Stimulated activated CD4-positive, alpha-beta T cell treated with anti-CD3 and anti-CD28 coated beads, TNF-alpha, amount 100 ng/mL, for 4 hours (primary cell): ENCODE data around the gene MRGPRG.

Source experiments
- DNase-seq, 3 experiments: peaks; one replicate each; pipeline ENCODE4 v3.0.0-alpha.2; 2020; ENCODE audit warnings: low read depth in 3 of 3

Gene MRGPRG

DNA sequence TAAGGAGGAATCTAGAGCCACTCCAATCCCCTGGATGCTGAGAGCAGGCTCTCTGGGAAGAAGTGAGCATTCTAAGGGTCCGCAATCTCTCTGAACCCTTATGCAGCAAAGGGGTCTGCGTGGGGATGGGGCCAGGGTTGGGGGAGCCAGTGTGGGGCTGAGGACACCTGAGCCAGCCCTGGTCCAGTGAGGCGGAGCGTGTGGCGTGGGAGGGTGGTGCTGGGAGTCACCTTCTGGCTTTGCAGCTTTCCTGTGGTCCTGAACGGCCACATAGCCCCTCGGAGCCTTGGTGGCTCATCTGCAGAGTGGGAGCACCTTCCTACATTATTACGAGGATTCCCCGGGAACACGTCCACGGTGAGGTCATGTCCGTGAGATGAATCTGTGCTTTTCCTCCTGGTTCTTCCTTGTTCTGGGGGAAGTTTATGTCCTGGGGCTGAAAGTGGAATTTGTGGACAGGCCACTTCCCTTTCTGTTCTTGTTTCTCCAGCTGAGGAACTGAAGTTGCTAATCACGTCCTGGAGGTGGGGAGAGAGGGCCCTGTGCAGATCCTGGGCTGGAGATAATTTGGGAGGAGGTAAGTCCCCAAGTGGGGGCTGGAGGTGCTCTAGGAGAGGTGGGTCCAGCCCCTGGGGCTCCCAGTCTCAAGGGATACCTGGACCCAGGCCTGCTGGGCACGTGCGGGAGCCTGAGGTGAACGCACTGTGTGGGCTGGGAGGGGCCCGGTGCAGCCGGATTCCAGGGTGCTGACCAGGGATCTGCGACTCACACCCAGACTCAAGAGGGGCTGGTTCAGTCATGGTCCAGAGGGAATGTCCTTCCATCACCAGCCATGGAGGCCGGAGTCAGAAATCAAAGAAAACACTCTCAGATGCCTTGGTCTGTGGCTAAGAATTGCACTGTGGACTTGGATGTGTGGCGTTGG, 7.5 kb upstream of the MRGPRG start:
- no peak for DNase-seq

DNA sequence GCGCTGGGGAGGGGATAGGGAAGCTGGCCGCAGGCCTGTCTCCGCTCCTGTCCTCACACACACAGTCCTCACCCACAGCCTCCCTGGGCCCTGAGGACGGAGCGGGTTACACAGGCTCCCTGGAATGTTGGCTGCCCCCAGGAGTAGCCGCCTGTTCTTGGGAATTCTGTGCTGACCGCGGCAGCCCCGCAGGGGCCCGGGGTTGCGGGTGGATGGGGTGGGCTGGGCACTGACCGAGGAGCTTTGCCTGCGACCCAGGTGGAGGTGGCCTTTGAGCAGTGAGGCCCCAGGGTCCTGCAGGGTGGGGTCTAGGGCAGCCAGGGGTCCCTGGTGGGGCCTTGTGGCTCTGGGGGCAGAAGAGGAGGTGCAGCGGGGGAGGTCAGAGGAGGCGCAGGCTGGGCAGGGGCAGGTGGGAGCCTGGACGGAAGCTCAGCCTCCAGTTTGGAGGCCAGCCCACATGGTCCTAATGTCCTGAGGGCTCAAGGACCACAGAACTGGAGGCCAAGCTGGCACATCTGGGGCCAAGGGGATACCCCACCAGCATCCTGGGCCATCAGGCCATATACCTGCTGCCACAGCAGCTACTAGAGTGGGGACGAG, 6.6 kb upstream of the MRGPRG start:
- no peak for DNase-seq

DNA sequence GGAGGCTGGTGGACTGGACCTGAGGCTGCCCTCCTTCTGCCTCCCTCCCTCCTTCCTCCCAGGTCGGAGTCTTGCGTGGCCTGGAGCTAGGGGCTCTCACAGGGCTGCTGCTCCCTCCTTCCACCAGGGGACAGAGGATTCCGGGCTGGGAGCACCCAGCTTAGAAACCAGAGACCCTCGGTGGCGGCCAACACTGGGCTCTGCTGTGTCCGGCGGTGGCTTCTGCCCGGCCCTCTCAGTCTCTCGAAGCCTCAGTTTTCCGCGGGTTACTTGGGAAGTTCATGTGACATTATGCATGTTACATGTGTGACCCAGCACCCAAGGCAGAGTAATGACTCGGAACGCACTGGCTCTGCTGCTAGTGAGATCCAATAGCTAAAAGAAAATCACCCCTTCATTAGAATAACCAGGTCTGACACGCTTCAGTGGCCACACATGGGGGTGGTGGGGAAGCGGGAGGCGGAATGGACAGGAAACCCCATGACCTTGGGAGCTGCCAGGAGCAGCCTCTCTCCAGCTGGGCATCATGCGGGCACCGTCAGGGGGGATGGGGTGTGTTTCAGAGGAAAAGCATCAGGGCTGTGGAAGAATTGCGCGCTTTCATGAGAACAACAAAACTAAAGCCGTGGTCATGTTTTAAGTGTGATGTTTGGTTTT, 5.9 kb upstream of the MRGPRG start:
- DNase-seq, result no peak

DNA sequence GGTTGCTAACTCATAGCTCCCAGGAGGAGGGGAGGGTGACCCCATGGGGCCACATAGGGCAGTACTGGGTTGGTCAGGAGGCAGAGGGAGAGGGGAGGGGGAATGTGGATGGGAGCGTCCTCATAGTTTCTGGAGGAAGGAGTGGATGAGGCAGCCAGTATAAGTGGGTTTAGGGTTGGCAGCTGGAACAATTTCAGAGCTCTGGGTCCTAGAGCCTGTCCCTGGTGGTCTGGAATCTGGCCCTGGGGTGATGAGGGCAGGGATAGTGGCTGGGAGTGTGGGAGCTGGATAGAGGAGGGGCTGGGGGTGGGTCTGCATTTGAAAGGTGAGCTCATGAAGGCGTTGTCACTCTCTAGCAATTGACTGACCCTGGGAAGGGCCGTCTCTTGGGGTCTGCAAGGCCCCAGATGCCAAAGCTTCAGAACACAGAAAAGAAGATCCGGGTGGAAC, 5.3 kb upstream of the MRGPRG start:
- DNase-seq, result no peak

DNA sequence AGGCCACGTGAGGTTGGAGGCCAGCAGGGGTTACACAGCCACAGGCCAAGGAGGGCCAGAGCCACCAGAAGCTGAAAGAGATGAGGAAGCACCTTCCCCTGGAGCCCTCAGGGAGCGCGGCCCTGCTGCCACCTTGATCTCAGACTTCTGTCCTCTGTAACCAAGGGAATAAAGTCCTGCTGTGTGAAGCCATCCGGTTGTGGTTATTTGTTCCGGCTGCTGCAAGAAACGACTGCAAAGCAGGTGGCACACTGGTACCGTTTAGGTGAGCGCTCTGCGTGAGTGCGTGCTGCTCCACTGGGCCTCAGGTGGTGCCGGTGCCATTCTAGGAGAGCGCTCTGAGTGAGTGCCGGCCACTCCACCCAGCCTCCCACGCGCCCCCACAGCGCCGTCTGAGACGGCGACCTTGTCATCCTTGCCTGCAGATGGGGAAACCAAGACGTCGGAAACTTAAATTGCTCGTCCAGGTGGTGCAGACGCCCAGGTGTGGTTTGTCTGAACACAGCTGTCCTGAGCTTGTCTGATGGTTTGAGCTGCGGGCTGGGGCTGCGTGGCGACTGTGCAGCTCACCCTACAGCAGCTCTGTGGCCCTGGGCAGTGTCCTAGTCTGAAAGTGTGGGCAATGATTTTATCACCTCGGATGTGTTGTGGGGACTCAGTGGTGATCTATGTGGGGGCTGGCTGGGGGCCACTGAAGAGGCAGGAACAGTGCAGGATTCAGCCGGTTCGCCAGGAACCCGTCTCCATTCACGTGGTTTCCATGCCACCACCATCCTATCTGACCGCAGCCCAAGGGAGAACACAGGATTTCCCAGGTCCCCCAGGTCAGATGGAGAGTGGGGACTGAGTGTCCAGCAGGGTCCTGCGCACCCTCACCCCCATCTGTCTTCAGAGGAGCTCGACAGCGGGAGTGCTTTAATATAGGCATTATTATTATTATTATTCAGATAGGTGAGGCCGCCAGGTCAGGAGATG, 4.6 kb upstream of the MRGPRG start:
- no peak for DNase-seq

DNA sequence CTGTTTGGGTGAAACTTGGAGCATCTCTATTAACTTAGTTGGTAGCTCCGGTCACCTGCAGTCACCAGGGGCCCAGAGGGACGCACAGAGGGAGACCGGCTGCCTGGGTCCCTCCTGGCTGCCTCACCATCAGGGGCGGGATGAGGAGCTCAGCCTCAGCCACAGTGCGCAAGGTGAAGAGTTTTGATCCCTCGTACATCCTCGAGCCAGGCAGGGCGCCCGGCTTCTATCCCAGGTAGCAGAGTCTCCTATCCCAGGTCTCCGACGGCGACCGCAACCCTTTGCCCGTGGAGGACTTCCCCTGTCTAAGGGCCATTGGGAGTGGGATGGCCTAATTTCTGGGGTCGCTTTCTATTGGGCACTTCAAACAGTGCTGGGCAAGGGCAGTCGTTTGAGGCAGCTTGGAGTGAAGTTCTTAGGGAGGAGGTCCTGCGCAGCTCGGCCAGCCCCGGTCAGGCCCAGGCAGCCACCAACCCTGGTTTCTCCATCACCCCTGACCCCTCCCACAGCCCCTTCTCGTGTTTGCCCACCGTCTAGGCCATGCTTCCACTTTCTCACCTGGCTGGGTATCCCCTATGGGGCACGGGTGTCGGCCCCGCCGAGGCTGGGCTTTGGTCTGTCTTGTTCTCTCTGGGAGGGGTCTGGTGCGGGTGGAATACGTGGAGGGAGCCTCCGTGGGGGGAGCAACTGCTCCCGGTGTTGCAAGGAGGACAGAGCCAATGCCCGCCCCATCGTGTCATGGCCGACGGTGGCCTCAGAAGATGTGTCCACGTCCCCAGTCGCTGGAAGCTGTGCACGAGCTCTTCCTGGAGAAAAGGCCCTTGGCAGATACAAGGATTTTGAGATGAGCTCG, 3.6 kb upstream of the MRGPRG start:
- no peak for DNase-seq

DNA sequence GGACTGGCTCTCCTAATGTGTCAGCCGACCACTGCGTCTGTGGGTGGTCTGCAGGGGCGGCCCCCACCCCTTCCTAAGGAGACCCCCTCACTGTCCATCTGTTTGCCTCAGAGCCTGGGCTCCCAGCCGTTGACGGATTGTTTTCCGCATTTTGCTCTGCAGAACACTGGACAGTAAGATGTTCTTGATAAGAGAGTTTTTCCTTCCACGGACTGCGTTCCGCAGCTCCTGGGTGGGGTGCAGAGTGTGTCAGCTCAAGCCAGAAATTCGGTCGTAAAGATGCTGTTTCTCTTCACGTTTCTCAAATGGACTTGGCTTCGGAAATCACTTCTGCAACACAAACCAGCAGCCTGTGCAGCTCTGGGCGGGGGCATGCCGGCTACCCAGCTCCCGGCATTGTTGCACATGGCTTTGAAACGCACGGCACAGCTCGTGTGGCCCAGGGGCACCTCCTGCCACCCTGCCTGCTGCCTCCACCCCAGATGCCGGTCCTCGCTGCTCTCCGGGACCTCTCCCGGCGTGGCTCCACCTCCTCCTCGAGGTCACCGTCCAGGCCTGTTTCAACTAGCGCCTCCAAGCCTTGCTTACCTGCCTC, 2.9 kb upstream of the MRGPRG start:
- no peak for DNase-seq

DNA sequence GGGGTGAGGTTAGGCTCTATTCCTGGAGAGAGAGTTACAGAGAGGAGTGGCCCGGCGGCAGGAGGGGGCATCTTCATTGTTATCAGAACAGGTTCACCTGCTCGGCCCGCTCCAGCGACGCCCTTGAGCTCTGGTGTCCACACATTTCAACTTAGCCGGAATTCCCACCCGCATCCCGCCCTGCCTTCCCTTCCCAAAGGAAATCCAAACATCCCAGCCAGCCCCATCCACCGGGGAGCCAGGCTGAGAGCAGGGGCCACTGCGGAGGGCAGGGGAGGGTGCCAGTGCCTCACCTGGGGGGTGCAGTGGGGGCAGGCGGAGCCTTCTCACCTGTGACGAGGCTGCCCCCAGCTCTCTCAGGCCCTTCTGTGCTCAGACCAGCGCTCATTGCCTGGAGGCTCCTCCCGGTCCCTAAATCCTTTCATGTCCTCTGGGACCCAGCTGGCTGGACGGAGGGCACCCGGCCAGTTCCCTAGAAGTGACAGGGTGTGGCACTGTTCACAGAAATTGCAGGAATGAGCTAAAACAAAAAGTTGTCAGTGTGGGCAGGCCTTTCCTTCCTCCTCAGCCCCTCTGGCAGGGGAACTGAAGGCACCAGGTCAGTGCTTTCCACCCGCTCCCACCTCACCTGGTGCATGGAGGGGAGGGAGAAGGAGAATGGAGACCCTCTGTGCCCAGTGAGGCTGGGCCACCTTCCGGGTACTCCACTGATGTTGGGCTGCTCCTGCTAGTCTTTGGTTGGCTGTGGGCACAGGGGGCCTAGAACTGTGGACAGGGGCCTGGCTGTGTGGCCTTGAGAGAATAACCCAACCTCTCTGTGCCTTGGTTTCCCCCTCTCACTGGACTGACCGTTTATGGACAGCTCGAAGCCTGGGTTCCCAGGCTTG, 2.2 kb upstream of the MRGPRG start:
- no peak for DNase-seq

DNA sequence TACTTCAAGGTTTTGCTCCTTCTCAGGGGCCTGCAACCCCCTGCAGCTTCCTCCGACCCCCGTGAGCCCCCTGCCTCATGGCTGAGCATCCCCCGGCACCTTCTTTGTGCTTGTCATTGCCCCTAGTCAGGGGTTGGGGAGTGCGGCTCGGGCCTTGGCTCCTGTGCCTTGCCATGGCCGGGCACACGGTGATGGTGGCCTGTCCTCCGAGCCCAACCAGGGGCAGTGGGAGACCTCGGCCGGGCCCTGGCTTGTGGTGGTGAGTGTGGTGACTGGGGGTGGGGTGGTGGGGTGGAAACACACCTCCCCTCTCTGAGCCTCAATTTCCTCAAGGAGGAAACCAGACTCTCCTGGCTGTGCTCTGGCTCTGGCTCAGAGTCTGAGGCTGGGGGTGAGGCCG, 1.5 kb upstream of the MRGPRG start:
- DNase-seq, result no peak

DNA sequence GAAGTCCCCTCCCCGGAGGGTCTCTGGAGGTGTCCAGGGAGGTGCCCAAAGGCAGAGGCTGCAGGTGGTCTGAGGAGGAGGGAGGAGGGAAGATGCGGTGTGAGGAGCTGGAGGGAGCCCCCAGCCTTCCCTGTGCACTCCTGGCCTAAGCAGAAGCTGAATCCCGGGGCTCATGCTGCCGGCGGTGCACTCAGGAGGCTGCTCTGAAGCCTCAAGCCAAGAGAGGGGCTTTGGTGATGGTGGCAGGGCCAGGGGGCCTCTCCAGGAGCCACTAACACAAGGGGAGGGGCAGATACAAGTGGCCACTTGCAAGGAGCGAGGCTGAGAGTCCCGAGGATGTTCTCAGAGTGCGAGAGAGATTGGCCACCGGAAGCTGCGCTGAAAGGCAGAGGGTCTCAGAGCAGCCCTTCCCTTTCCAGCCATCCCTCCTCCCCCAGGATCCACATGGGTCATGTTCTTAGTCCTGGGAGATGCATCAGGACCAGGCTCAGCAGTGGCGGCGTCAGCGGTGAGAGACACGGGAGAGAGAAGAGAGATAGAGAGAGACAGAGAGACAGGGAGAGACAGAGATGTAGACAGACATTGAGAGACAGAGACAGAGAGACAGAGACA, 774 bp upstream of the MRGPRG start:
- DNase-seq, result no peak

DNA sequence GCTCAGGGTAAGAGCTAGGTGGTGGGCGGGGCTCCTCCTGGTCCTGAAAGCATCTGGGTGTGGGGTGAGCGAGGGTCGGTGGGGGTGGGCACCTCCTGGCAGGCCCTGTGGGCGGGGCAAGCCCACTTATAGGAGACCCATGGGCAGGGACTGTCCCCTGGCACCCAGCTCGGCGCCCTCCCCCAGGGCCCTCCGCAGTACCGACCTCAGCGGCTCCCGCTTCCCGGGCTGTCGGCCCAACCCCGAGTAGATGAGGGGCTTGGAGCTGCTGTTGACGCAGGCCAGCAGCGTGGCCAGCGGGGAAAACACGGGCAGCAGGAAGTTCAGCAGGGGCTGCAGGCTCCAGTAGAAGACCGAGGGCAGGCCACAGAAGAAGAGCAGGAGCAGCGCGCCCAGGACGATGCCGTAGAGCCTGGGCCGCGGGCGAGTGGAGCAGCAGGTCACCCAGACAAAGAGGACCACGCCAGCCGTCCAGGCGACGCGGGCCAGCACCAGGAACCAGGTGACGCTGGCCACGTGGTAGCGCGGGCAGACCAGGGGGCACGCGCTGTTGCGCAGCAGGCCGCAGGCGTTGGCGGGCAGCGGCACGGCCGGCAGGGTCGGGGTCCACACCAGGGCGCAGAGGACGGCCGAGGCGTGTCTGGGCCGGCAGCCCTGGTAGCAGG, 663 bp downstream of the MRGPRG start:
- DNase-seq, result no peak

DNA sequence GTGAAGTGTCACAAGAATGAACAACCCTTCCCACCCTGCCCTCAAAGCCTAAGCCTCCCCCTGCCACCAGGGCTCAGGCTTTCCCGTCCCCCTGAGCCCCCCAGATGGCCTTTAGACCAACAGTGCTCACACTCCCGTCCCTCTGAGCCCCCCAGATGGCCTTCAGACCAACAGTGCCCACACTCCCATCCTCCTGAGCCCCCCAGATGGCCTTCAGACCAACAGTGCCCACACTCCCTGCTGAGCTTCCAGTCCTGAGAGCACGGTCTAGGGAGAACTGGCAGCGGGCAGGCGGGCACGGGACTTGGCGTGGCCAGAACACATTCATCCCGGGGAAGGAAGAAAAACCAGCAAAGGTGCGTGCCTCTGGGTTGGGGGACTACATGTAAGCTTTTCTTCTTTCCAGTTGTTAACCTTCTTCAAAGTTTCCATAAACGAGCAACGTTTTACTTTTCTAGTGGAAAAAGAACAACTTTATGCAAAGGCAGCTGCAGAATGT, 2.5 kb downstream of the MRGPRG start:
- DNase-seq, result no peak

DNA sequence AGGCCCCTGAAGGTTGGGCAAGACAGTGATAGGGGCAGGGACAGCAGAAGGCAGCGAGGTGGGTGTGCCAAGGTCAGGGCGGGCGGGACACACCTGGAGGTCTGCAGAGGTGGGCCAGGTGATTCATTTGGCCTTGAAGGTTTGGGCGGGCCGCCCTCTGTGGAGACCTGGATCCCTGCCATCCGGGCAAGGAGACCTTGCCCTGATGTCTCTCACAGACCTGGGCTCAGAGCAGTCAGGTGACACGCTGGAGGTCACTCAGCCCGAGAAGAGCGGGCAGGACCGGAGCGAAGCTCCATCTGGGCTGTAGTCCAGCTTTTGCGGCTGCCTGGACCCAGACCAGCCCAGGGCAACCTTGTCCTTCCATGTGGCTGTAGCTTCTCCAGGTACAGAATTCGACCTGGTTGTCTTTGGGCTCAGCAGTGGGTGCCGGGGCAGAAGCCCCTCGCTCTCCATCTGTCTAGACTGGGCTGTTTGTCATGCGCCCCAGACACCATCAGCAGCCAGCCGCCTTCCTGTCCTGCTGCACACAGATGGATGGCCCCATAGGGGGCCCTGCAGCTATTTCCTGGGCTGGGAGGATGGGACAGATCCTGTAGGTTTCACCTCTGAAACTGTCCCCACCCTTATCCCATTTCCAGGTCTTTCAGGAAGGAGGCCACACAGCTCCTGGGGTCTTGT, 3.1 kb downstream of the MRGPRG start:
- DNase-seq, result no peak

DNA sequence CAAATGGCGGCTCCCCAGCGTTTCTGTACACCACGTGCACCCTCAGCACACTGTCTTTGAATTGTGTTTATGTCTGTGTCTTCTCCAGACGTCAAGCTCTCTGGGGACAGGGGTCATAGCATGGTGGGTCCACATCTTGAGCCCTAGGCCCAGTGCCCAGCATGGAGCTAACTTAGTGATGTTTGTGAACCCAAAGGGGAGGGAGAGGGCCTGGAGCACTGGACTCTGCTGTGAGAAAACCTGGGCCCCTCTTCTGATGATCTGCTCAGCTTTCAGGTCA, 4.3 kb downstream of the MRGPRG start:
- DNase-seq, result no peak

DNA sequence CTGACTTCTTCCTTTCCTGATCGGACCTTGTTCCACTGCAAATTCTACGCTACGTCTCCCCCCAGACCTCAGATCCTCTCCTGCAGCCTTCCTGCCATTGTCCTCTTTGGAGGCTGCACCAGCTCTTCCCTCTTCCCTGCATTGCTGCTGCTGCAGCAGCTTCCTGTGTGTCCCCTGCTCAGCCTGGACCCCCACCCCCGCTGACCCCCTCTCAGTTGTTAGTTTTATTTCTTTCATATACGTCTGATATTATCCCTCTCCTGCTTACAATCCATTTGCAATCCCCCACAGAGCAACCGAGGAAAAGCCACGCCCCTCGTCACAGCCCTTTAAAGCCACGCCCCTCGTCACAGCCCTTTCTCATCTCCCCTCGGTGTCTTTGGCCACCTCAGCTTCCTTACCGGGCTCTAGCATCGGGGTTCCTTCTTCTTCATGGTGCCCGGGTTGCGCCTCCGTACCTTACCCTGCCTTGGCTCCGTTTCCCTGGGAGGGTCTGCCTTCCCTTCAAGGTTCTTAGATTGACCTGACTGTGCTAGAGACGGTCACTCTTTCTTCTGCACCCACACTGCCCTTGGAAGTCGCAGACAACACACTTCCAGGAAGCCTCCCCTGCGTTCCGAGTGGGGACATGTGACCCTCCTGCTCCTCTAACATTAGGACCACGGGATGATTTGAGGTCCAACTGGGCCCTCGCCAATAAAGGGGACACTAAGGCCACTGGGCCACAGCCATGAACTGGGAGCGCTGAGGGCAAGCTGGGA, 4.8 kb downstream of the MRGPRG start:
- DNase-seq, result no peak

DNA sequence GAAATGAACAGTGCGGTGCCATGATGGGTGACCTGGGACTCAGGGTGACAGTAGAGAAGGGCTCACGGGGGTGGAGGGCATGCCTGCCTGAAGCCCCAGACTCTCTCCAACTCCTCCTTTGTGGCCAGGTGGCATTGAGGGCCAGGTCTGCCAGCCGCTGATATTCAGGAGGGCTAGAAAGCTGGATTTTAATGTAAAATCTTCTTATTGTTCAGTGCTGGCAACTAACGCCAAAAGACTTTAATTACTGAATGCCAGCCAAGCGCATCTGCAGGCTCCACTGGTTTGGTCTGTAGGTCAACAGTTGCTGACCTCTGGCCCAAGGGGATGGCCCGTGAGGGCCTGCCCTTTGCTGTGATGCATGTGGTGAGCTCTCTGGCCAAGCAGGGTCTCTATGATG, 10.3 kb downstream of the MRGPRG start:
- no peak for DNase-seq
